ENCODE data around the gene FBXO3.
A peak's percentile ranks its signal among the peaks of the same experiment; 100 is the strongest.

The FBXO3 gene

DNA sequence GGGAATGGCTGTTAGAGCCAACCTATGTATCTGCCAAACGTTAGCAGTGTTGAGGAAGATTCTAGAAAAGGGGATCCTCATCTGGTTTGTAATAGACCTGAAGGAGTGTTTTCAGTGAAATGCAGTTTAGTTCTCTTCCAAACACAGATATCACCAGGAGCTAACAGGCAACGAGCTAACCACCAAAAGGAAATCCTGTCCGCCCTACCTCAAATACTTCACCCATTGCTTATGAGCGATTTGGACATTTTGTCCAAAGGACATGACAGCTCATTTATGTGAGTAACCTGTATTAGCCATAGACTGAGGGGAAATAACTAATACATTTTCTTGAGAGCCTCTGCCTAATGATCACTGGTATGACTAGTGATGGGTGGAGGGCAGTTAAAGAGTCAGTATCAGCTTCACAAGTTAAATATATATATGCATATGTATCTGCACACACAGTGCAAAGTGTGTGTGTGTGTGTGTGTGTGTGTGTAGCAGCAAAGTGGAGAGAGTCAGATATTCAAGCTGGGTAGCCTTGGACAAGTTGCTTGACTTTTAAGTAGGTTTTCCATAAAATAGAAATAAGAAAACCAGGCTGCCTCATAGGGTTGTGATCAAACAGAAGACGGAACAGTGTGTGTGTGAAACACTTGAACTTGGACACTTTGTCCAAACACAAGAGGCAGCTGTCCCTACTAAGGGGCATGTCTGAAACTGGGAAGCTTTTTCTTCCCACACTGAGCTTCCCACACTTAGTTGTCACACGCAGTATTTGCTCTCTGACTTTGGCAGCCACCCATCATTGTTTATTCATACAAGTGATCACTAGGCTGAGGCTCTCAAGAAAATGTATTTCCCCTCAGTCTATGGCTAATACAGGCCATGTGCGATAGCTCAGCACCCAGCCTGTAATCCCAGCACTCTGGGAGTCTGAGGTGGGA is 72.8 kb downstream of the FBXO3 start:
- DNase-seq (ENCODE audit: low read depth, low spot score), result no peak

DNA sequence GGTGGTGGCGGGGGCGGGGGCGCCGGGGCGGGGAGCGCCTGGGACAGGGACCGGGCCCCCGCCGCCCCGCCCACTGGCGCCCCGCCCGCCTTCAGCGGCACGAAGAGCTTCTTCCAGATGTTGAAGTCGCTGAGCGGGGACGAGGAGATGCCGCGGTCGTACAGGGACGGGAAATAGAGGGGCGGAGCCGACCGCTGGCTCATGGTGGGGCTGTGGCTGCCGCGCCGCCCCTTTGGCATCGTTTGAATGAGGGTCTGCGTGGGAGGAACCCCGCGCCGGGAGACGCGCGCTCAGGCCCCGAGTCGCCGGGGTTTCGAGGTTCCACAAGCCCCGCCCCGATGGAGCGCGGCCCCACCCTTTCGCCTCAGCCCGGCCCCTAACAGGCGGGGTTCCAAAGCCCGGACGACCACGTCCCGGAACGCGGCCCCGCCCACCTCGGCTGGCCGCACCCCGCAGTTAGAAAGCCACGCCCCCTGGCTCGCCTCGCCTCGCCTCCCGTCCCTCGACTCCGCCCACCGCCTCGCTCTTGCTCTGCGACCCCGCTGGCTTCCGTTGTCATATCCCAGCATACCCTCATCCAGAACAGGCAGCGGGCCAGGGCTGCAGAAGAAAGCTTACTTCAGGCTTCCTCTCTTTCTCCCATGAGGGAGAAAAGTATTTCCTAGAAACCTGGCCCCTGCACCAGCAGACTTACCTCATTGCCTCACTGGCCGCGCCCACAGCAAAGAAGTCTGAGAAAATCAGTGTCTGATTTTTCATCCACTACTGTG is 73.6 kb downstream of the FBXO3 start, which contains the start of gene C11orf91:
C11orf91 (minus strand) TSS at position 325 of the 770 bp plus-strand sequence; CDS start at position 239, 86 bp downstream.
- peak; percentile 88 for DNase-seq (ENCODE audit: low read depth, low spot score)

GRCh38 chr11:33700063-33700501 is 74.2 kb downstream of the FBXO3 start:
- no peak for DNase-seq (ENCODE audit: low read depth, low spot score)

DNA sequence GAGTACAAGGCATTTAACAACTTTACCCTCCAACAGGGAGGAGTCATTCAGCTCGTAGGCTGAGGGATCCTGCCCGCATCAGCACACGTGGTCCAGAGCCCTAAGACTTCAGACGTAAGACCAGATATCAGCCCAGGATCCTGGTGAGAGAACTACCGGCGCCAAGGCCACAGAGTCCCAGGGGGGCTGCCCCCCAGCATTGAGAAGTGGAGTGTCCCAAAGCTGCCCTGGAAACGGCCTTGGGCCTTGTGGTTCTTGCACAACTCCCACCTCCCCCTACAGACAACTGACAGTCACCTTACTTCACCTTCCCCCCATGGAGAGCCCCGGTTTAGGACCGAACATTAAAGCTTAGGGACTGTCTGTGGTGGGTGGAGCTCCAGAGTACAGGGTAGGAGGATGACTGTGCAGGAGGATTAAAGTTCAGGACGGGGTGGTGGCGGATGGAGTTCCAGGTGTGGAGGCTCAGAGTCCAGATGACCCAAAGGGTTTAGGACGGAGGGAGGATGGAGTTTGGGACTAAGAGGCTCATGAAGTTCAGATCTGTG is 74.7 kb downstream of the FBXO3 start:
- DNase-seq (ENCODE audit: low read depth, low spot score), result no peak

- no peak for DNase-seq (ENCODE audit: low read depth, low spot score)
Observed at GRCh38 chr11:33698921-33699320, 75.4 kb downstream of the FBXO3 start.

DNA sequence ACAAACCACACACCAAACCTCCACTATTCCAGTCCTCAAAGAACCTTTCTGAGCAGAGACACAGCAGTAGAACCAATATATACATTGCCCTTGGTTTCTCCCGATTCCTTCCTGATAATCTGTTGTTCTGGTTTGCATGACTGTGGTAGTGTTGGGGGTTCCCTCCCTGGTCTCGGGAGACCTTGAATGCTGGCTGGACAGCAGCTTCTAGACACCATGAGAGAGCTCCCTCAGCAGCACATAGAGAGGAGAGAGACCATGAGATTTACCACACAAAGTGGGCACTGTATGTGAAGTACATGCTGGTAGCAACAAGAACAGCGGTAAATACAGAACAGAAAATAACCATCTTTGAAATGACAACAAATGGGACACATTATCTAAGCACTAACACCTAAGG is 76.3 kb downstream of the FBXO3 start:
- no peak for DNase-seq (ENCODE audit: low read depth, low spot score)

DNA sequence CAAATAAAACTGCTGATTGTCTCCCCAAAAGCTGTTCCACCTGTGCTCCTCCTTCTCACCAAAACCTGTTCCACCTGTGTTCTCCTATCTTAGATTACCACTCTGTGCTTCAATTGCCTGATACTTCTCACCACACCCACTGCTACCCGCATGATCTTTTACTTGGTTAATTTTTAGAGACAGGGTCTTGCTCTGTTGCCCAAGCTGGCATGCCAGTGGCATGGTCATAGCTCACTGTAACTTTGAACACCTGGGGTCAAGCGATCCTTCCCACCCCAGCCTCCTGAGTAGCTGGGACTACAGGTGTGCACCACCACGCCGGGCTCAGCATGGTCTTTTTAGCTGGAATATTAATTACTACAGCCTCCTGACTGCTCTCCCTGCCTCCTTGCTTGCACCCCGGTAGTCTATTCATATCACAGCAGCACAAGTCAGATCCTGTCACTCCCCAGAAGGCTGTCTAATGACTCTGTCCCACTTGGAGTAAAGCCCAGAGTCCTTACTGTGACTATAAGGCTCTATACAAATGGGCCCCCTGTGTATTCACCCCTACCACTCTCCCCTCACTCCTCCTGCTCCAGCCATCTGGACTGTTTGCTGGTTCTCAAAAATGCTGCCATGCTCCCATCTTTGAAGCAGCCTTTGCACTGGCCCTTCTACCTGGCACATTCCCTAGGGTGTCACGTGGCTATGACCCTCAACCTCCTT is 77.2 kb downstream of the FBXO3 start:
- no peak for DNase-seq (ENCODE audit: low read depth, low spot score)

DNA sequence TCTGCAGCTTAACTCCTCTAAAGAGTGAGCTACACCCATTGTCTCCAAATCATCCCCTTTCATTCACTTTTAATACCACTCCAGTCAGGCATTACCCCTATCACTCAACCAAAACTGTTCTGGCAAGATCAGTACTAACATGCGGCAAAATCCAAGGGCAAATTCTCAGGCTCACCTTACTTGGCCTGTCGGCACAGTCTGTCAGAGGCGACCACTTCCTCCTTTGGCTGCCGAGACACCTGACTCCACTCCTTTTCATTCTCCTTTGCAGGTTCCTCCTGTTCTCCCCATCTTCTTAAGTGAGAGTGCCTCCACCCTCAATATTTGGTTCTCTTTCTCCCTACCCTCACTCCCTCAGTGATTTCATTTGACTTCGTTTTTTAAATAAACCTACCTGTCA is 77.9 kb downstream of the FBXO3 start:
- DNase-seq (ENCODE audit: low read depth, low spot score), result no peak

- DNase-seq (ENCODE audit: low read depth, low spot score), result no peak
Observed at GRCh38 chr11:33695051-33695566, 79.2 kb downstream of the FBXO3 start.

GRCh38 chr11:33694346-33695050 is 79.8 kb downstream of the FBXO3 start:
- no peak for DNase-seq (ENCODE audit: low read depth, low spot score)

GRCh38 chr11:33692541-33692940 is 81.8 kb downstream of the FBXO3 start:
- DNase-seq (ENCODE audit: low read depth, low spot score), result no peak

GRCh38 chr11:33692013-33692504 is 82.3 kb downstream of the FBXO3 start:
- no peak for DNase-seq (ENCODE audit: low read depth, low spot score)

- no peak for DNase-seq (ENCODE audit: low read depth, low spot score)
Observed at GRCh38 chr11:33691066-33691864, 83.1 kb downstream of the FBXO3 start.
